GM18526 (cell line): ENCODE data around the gene BHLHE41.

Experiments used
- POLR2A ChIP-seq: IDR thresholded peaks from 3 replicates; pipeline ENCODE4 v1.6.1; 2011; ENCODE audit not compliant: insufficient read length; ENCODE audit errors: extremely low read depth

Gene BHLHE41

DNA sequence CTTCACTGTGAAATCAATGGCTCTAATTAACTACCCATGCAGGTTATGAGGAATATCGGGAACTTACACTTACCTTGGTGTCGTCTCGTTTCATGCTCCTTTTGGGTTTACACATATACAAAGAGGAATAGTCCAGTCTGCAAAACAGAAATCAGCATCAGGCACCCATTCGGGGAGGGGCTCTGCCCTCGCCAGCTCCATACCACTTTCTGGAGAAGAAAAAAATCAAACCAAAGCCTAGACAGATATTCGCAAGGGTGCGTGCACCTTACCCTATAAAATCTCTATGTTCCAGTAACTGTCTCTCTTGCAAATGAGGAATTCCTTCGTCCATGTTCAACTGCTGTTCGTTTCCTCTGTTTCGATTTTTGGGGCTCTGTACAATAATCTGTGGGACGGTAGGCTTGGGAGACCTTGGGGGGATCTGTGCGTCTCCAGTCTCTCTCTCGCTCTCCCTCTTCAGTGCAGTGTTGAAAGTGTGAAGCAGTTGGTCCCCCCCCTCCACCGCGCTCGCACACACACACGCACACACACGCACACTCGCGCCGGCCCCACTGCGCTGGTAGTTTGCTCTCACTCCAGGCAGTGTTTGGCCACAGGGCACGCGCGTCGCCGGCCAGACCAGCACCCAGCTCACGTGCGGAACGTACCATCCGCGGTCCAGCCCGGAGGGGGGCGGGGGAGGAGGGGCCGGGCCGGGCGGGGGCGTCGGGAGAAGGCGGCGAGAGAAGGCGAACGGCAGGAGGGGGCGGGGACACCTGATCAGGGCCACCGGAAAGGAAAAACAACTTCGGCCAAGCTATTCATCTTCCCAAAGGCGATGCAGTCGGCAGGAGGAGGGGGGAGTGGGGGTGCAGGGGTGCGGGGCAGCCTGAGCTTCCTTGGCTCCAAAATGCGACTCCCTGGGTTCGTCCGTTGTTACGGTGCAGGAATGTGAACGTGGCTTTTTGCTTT lies at the start of gene BHLHE41:
TSS of gene BHLHE41 (minus strand) at position 592 of the 954 bp plus-strand sequence. CDS start at position 334, 258 bp downstream.
- TF ChIP-seq POLR2A = no peak

DNA sequence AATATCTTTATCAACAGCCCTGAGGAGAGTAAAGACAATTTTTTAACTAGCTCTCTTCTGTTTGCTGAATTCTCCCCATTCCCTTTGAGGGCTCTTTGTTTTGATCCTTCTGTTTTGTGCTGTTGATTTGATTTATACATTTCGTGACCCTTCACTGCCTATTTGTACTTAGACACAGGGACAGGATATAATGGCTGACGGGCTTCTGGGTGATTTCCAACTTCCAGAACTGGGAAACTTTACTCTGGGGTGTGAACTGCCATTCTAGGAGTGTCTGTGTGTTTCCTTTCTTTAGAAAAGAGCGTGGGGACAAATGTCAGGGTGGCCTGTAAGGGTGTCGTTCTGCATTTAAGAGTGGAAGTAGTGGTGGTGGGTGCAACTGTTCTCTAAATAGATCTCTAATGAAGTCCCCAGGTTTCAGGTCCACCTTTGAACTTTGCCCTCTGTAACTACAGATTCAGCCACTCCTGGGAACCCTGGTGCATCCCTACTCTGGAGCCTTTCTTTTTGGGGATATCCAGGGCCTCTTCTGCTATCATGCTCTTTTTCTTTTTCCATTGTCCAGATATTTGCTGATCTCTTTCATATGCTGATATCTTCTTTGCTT lies 48.2 kb upstream of the BHLHE41 start:
- TF ChIP-seq POLR2A = no peak

DNA sequence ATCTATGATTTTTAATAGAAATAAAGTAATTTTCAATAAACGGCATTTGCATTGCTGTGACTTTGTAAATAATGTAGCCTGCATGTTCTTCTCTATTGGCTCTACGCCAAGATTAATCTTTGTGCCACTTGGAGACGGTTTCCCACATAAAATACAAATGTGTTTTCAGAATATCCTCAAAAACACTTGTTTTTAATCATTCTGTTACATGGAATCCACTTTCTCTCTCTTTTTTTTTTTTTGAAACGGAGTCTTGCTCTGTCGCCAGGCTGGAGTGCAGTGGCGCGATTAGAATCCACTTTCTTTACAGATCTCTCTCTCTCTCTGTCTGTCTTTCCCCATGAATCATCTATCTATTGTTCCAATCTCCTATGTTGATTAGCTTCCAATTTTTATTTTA lies 47.7 kb upstream of the BHLHE41 start:
- TF ChIP-seq POLR2A = no peak

DNA sequence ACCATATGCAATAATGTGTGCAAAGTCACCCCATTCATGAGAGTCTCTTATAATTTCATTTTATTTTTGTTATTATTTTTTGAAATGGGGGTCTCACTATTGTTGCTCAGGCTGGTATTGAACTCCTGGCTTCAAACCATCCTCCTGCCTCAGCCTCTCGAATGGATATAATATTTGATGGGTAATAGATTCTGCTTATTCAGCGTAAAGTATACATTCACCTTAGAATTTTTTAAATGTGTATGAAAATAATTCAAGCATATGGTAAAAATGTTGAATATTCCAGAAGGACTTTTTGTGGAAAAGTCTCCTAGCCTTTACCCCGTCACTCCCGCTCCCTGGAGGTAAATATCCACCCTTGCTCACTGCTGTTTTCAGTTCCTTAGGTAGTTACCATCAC lies 47.2 kb upstream of the BHLHE41 start:
- TF ChIP-seq POLR2A = no peak

DNA sequence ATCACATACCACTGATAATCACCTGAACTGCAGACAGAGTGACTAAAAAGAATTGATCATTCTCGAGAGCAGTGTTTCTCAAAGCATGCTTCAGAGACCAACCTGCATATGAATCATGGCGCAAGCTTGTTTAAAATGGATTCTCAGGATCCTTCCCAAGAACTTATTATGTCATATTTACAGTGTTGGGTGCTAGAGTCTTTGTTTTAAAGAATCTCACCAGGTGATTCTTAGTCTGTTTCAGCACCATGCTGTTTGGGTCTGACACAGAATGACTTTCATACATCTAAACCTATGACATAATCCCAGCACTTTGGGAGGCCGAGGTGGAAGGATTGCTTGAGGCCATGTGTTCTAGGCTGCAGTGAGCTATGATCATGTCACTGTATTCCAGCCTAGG lies 39.3 kb upstream of the BHLHE41 start:
- no peak for TF ChIP-seq POLR2A

DNA sequence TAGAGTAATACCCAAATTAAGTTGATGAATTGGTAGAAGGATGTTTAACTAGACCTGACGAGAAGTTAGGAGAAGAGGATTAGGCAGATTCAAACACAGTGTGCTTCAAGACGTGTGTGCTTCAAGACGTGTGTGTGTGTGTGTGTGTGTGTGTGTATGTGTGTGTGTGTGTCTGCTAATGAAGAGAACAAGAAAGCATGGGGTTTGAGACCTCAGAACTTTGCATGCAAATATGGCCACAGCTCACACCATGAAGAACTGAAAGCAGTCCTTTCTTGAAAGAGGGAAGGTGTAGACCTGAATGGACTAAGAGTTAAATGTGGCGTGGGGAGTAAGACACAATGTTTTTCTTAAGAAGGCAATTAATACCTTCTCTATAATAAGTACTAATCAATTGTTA lies 38.1 kb upstream of the BHLHE41 start:
- no peak for TF ChIP-seq POLR2A

DNA sequence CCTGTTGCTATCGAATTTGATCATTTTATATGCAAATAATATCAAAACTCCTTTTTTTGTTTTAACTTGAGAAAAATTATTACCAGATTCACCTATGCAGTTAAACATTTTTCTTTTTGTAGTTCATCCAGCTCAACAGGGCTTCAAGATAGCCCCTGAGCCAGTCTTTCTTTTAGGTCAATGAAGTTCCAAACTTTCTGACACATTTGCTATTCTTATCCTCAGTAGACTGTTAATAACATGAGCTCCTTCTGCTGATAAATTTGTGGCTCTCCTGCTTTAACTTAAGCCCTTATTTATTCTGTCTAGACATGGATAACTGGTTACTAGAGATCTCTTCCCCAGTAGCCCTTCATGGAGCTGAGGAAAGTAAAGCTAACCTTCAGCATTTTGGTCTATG lies 37.3 kb upstream of the BHLHE41 start:
- no peak for TF ChIP-seq POLR2A

DNA sequence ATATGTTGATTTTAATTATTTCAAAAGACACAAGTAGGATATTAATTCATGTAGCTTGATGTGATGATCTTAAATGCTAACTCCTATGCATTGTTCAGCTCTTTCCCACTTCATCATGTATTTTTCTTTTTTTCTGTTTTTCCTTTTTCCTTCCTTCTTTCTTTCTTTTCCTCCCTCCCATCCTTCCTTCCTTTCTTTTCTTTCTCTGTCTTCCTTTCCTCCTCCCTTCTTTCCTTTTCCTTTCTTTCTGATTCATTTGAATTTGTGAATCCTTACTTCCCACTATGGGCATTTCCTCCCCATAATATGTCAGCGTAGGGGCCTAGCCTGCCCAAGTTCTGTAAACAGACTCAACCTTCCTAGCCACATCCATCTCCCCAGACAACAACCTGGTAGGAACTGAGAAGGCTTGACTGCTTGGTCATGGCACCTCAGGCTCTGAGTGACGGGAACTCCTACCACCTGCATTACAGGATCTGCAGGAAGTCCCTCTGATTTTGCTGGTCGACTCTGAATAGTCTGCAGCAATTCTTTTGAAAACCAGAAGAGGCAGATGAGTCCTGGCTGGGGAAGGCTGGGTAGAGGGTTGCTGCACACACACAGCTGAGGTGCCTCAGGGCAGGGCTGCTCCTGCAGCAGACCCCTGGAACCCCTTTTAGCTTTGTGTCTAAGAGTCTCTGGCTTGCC lies 33.4 kb upstream of the BHLHE41 start:
- no peak for TF ChIP-seq POLR2A

DNA sequence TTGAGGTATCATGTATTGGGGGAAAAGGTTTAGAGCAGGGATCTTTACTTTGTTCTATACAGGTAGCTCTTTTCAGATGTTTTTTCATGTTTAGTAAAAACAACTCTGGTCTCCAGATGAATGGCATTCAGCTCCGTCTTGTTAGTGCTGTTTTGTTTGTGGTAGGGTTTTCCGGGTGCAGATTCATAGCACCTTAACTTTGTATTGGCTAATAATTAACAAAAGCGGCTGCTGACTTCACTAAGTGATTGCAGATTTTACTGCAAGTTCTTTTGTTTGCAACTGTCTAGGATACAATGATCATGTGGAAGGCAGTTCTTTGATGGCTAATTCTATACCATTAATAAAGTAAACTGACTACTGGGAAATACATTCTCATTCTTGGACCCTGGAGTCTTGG lies 32.2 kb upstream of the BHLHE41 start:
- TF ChIP-seq POLR2A = no peak

DNA sequence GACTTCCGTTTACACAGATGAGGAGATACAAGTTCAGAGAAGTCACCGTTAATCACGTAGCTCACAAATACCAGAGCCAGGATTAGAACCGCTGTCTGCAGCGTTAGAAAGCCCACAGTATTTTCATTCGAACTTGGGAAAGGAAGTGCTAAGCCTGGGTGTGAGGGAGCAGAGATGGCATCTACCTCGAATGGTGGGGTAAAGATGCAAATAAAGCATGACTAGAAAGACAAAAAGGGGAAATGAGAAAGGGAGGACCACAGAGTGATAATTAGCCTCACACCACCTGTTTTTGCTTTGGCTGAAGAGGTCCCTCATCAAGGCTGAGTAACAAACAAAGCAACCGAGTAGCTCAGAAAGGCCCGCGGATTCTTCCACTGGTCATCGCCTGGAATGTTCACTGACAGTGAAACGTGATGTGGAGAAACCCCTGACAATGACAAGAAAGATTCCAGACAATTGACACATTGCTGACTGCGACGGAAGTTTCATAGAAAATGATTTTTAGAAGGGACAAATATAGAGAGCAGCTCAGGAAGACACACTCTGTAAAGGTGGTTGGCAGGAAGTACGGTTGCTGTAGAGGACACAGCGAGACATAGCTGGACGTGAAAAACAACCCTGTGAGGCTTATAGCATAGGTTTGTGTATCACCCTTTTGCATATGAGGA lies 31.5 kb upstream of the BHLHE41 start:
- peak; percentile 33 for TF ChIP-seq POLR2A

DNA sequence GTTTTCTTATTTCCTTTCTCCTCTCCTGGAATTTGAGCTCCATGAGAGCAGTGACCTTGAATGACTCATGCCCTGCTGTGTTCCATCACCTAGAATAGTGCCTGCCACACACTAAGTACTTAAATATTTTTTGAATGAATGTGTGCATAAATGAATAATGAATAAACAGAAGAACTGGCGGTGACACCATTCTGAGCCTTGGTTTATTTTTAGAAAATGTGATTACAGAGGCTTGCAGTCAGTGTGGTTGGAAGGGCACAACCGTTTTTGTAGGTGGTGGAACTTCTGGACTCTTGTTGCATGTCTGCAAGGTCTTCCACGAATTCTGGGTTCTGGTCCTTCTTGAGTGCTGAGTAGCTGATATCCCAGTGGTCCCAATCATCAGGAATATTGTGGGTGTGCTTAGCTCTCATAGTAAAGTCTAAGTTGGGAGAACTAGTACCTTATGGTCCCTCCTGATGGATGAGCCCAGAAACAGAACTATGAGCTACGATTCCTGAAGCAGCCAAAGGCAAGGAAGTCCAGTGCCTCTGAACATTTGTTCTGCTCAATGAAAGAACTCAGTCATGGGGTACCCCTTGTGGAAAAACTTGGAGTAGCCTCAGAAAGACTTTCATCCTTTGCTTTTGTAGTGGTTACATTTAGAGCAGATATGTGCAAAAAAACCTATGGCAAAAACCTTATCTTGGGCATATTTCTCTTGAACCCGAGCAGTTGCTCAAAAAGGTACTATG lies 28.8 kb upstream of the BHLHE41 start:
- no peak for TF ChIP-seq POLR2A

DNA sequence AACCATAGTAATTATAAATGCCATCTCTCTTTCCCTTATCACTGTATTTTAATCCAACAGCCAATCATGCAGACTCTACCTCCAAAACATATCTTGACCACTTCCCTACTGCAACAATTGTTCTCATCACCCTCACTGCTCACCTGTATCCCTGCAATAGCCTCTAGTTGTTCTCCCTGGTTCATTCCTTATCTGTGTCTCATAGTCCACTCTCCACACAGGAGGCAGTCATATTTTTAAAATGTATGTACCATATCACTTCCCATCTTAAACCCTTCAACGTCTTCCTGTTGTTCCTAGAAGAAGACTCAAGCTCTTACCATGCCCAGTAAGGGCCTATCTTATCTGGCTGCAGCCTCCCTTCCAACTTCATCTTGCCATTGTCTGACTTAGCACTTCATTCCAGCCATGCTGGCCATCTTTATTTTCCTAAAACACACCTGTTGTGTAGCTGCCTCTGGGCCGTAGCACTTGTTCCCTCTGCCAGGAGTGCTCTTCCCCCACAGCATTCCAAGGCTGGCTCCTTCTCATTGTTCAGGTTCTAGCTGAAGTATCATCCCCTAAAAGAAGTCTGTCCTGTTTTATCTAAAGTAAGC lies 27.8 kb upstream of the BHLHE41 start:
- no peak for TF ChIP-seq POLR2A

DNA sequence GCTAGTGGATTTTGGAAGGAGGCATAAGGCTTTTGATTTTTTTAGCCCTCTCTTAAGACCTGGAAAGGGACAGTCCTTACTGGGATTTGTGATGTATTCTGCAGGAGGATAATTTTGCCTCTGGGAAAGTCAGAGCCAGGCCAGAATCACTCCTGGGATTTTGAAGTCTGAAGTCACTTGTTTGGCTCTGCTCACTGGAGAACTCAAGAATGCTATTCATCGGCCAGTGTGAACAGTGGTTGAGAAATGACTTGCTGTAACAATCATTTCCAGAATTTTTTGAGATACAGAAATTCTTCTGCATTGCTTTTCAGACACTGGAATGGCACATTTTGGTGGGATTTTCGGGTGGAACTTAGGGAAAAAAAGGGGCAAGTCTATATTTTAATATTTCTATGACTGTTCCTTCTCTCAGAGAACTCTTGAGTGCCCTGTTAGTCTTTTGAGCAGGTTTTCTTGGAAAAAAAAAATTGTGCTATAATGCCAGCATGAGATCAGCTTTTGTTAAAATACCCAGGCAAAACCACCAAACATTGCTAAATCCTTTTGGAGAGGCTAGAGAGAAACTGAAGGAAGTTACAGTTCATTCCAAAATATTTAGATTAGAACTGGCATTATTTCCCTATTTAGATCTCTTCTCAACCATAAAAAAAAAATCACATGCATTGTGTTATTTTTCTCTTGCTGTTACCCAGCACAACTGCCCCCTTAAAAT lies 26.1 kb upstream of the BHLHE41 start:
- no peak for TF ChIP-seq POLR2A
